HEK293 (cell line): Measurements from ENCODE around the gene TRAF7.
A peak's percentile ranks its signal among the peaks of the same experiment; 100 is the strongest.

ENCODE experiments used
- GFI1B ChIP-seq: fragments of 450-650 bp; formaldehyde crosslinking; IDR thresholded peaks from 2 replicates; pipeline ENCODE4 v1.5.1; 2016; ENCODE audit warnings: missing biosample characterization, missing genetic modification characterization
- ZNF112 ChIP-seq: fragments of 450-650 bp; formaldehyde crosslinking; IDR thresholded peaks from 2 replicates; pipeline ENCODE4 v1.5.0; 2017; ENCODE audit warnings: missing biosample characterization, missing genetic modification characterization
- ZNF157 ChIP-seq: fragments of 450-650 bp; formaldehyde crosslinking; IDR thresholded peaks from 2 replicates; pipeline ENCODE4 v1.5.1; 2016; ENCODE audit warnings: missing biosample characterization, missing genetic modification characterization
- ZNF169 ChIP-seq: fragments of 450-650 bp; formaldehyde crosslinking; IDR thresholded peaks from 2 replicates; pipeline ENCODE4 v1.5.1; 2016; ENCODE audit warnings: missing biosample characterization, missing genetic modification characterization
- ZNF19 ChIP-seq: fragments of 450-650 bp; formaldehyde crosslinking; IDR thresholded peaks from 2 replicates; pipeline ENCODE4; 2016; ENCODE audit warnings: missing biosample characterization, missing genetic modification characterization, low read depth
- ZNF202 ChIP-seq: fragments of 450-650 bp; formaldehyde crosslinking; IDR thresholded peaks from 2 replicates; pipeline ENCODE4 v1.5.1; 2016; ENCODE audit warnings: missing biosample characterization, missing genetic modification characterization, borderline replicate concordance
- ZNF223 ChIP-seq: fragments of 450-650 bp; formaldehyde crosslinking; IDR thresholded peaks from 2 replicates; pipeline ENCODE4 v1.5.1; 2016; ENCODE audit warnings: missing biosample characterization, missing genetic modification characterization
- ZNF324 ChIP-seq: fragments of 450-650 bp; formaldehyde crosslinking; IDR thresholded peaks from 2 replicates; pipeline ENCODE4 v1.5.1; 2016; ENCODE audit warnings: missing biosample characterization, missing genetic modification characterization
- ZNF350 ChIP-seq: fragments of 450-650 bp; formaldehyde crosslinking; IDR thresholded peaks from 2 replicates; pipeline ENCODE4 v1.5.0; 2017; ENCODE audit warnings: missing biosample characterization, mild to moderate bottlenecking, missing genetic modification characterization
- ZNF391 ChIP-seq: fragments of 450-650 bp; formaldehyde crosslinking; IDR thresholded peaks from 2 replicates; pipeline ENCODE4 v1.5.1; 2016; ENCODE audit warnings: low read depth, missing biosample characterization, missing genetic modification characterization, borderline replicate concordance
- ZNF404 ChIP-seq: fragments of 450-650 bp; formaldehyde crosslinking; IDR thresholded peaks from 2 replicates; pipeline ENCODE4 v1.5.1; 2017; ENCODE audit warnings: missing biosample characterization, missing genetic modification characterization
- ZNF501 ChIP-seq: fragments of 450-650 bp; formaldehyde crosslinking; IDR thresholded peaks from 2 replicates; pipeline ENCODE4 v1.5.1; 2016; ENCODE audit warnings: missing biosample characterization, missing genetic modification characterization
- ZNF544 ChIP-seq: fragments of 450-650 bp; formaldehyde crosslinking; IDR thresholded peaks from 2 replicates; pipeline ENCODE4 v1.5.0; 2017; ENCODE audit warnings: missing biosample characterization, missing genetic modification characterization
- ZNF549 ChIP-seq: fragments of 450-650 bp; IDR thresholded peaks from 2 replicates; pipeline ENCODE4 v1.5.1; 2018; ENCODE audit warnings: missing biosample characterization, missing genetic modification characterization, mild to moderate bottlenecking, inconsistent platforms, moderate library complexity
- ZNF600 ChIP-seq: fragments of 450-650 bp; formaldehyde crosslinking; IDR thresholded peaks from 2 replicates; pipeline ENCODE4 v1.5.1; 2016; ENCODE audit warnings: missing biosample characterization, missing genetic modification characterization
- ZNF629 ChIP-seq: fragments of 450-650 bp; formaldehyde crosslinking; IDR thresholded peaks from 2 replicates; pipeline ENCODE4 v1.5.1; 2017; ENCODE audit warnings: missing biosample characterization, missing genetic modification characterization
- ZNF677 ChIP-seq: fragments of 450-650 bp; IDR thresholded peaks from 2 replicates; pipeline ENCODE4 v1.5.0; 2018; ENCODE audit warnings: missing biosample characterization, mild to moderate bottlenecking, missing genetic modification characterization, moderate library complexity
- ZNF768 ChIP-seq: fragments of 450-650 bp; formaldehyde crosslinking; IDR thresholded peaks from 2 replicates; pipeline ENCODE4 v1.5.1; 2018; ENCODE audit warnings: missing biosample characterization, mild to moderate bottlenecking, missing genetic modification characterization
- ZNF776 ChIP-seq: fragments of 450-650 bp; formaldehyde crosslinking; IDR thresholded peaks from 2 replicates; pipeline ENCODE4 v1.5.0; 2017; ENCODE audit warnings: missing biosample characterization, missing genetic modification characterization, borderline replicate concordance
- ZNF792 ChIP-seq: fragments of 450-650 bp; formaldehyde crosslinking; IDR thresholded peaks from 2 replicates; pipeline ENCODE4 v1.5.1; 2016; ENCODE audit warnings: missing biosample characterization, missing genetic modification characterization
- ZNF837 ChIP-seq: fragments of 450-650 bp; formaldehyde crosslinking; IDR thresholded peaks from 2 replicates; pipeline ENCODE4 v1.5.1; 2016; ENCODE audit warnings: missing biosample characterization, missing genetic modification characterization
- ZSCAN23 ChIP-seq: fragments of 450-650 bp; formaldehyde crosslinking; IDR thresholded peaks from 2 replicates; pipeline ENCODE4 v1.5.1; 2016; ENCODE audit warnings: missing biosample characterization, missing genetic modification characterization
- TF ChIP-seq, protein P1 (sequence below): sonication (generic); formaldehyde crosslinking; IDR thresholded peaks from 2 replicates; pipeline ENCODE4 v1.8.1; 2022; ENCODE audit warnings: mild to moderate bottlenecking, moderate library complexity, missing genetic modification reagents
- TF ChIP-seq, protein P2 (sequence below): fragments of 450-650 bp; formaldehyde crosslinking; IDR thresholded peaks from 2 replicates; pipeline ENCODE4 v1.5.1; 2017; ENCODE audit warnings: missing biosample characterization, missing genetic modification characterization
- TF ChIP-seq, protein P3 (sequence below): IDR thresholded peaks from 2 replicates; pipeline ENCODE4 v1.6.1; 2011; ENCODE audit warnings: mild to moderate bottlenecking, low read depth, low read length, borderline replicate concordance
- TF ChIP-seq, protein P4 (sequence below): fragments of 450-650 bp; formaldehyde crosslinking; conservative IDR thresholded peaks from 2 replicates; pipeline ENCODE4 v1.5.1; 2016; ENCODE audit warnings: low read depth, missing biosample characterization, missing genetic modification characterization
- TF ChIP-seq, protein P5 (sequence below): fragments of 450-650 bp; formaldehyde crosslinking; IDR thresholded peaks from 2 replicates; pipeline ENCODE4 v1.5.1; 2017; ENCODE audit warnings: missing biosample characterization, missing genetic modification characterization
- TF ChIP-seq, protein P6 (sequence below): fragments of 450-650 bp; formaldehyde crosslinking; IDR thresholded peaks from 2 replicates; pipeline ENCODE4 v1.5.1; 2016; ENCODE audit warnings: missing biosample characterization, missing genetic modification characterization

TRAF7 gene

DNA sequence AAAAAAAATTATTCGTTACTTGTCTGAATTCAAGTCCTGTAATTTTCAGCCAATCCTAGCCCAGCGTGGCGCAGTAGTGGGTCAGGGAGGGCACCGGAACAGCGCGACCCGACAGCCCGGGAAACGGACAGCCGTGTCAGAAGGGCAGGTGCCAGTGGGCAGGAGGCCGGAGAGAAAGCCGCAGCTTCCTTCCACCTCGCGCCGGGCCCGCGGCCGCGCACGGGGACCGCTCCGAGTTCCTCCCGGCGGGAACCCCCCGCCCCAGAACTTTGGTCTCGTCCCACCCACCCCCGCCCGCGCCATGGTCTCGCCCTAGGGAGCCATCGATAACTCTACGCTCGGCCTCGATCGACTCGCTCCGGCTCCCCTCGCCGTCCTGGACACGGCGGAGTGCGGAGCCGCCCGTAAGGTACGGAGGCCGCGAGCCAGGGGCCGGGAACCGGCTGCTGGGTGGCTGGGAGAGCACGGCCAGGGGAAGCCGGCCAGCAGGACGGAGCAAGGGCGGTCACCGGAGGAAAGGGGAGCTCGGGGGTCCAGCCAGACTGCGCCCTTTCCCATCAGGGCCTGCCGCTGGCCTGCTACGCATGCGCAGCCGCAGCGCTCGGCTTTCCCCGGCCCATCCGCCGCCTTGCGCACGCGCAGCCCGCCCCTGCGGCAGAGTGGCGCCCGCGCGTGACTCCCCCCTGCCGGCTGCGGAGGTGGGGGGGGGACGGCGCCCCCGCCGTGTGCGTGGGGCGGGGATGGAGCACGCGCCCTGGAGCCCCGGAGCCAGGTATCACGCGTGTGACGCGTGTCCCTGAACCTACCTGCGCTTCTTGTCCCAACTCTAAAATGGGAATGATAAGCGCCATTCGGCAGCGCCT is 49.8 kb downstream of the TRAF7 start, which contains the start of gene MLST8 (continued):
- TF ChIP-seq, protein P1, sequence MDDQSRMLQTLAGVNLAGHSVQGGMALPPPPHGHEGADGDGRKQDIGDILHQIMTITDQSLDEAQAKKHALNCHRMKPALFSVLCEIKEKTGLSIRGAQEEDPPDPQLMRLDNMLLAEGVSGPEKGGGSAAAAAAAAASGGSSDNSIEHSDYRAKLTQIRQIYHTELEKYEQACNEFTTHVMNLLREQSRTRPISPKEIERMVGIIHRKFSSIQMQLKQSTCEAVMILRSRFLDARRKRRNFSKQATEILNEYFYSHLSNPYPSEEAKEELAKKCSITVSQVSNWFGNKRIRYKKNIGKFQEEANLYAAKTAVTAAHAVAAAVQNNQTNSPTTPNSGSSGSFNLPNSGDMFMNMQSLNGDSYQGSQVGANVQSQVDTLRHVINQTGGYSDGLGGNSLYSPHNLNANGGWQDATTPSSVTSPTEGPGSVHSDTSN (CRISPR knock-in tag): peak; percentile 41; the same call in 1 of the 2 replicates
- TF ChIP-seq ZNF223 (tag by site-specific recombination) (no peak), ZNF391 (tag by site-specific recombination) (peak; percentile 27; the same call in 1 of the 2 replicates), ZNF549 (tag by site-specific recombination) (no peak), ZNF169 (tag by site-specific recombination) (no peak), ZSCAN23 (tag by site-specific recombination) (0 out of 2 replicates have a peak, but pooled peaks have one; percentile 50), ZNF792 (tag by site-specific recombination) (no peak), ZNF837 (tag by site-specific recombination) (no peak), ZNF157 (tag by site-specific recombination) (no peak), ZNF112 (tag by site-specific recombination) (no peak), ZNF544 (tag by site-specific recombination) (no peak), ZNF404 (tag by site-specific recombination) (no peak), GFI1B (tag by site-specific recombination) (no peak), ZNF350 (tag by site-specific recombination) (no peak), ZNF19 (tag by site-specific recombination) (no peak), ZNF202 (tag by site-specific recombination) (no peak), ZNF677 (tag by site-specific recombination) (no peak), ZNF324 (peak; percentile 86; the same call in 1 of the 2 replicates), ZNF768 (tag by site-specific recombination) (no peak), ZNF629 (tag by site-specific recombination) (peak; percentile 66), ZNF600 (tag by site-specific recombination) (peak; percentile 93), ZNF776 (no peak), ZNF501 (peak; percentile 34; the same call in 1 of the 2 replicates)
- TF ChIP-seq, protein P2, sequence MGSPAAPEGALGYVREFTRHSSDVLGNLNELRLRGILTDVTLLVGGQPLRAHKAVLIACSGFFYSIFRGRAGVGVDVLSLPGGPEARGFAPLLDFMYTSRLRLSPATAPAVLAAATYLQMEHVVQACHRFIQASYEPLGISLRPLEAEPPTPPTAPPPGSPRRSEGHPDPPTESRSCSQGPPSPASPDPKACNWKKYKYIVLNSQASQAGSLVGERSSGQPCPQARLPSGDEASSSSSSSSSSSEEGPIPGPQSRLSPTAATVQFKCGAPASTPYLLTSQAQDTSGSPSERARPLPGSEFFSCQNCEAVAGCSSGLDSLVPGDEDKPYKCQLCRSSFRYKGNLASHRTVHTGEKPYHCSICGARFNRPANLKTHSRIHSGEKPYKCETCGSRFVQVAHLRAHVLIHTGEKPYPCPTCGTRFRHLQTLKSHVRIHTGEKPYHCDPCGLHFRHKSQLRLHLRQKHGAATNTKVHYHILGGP (tag by site-specific recombination): no peak
- TF ChIP-seq, protein P3, sequence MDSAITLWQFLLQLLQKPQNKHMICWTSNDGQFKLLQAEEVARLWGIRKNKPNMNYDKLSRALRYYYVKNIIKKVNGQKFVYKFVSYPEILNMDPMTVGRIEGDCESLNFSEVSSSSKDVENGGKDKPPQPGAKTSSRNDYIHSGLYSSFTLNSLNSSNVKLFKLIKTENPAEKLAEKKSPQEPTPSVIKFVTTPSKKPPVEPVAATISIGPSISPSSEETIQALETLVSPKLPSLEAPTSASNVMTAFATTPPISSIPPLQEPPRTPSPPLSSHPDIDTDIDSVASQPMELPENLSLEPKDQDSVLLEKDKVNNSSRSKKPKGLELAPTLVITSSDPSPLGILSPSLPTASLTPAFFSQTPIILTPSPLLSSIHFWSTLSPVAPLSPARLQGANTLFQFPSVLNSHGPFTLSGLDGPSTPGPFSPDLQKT: no peak
- TF ChIP-seq, protein P4, sequence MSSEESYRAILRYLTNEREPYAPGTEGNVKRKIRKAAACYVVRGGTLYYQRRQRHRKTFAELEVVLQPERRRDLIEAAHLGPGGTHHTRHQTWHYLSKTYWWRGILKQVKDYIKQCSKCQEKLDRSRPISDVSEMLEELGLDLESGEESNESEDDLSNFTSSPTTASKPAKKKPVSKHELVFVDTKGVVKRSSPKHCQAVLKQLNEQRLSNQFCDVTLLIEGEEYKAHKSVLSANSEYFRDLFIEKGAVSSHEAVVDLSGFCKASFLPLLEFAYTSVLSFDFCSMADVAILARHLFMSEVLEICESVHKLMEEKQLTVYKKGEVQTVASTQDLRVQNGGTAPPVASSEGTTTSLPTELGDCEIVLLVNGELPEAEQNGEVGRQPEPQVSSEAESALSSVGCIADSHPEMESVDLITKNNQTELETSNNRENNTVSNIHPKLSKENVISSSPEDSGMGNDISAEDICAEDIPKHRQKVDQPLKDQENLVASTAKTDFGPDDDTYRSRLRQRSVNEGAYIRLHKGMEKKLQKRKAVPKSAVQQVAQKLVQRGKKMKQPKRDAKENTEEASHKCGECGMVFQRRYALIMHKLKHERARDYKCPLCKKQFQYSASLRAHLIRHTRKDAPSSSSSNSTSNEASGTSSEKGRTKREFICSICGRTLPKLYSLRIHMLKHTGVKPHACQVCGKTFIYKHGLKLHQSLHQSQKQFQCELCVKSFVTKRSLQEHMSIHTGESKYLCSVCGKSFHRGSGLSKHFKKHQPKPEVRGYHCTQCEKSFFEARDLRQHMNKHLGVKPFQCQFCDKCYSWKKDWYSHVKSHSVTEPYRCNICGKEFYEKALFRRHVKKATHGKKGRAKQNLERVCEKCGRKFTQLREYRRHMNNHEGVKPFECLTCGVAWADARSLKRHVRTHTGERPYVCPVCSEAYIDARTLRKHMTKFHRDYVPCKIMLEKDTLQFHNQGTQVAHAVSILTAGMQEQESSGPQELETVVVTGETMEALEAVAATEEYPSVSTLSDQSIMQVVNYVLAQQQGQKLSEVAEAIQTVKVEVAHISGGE (tag by site-specific recombination): peak; percentile 34; the same call in 1 of the 2 replicates
- TF ChIP-seq, protein P5, sequence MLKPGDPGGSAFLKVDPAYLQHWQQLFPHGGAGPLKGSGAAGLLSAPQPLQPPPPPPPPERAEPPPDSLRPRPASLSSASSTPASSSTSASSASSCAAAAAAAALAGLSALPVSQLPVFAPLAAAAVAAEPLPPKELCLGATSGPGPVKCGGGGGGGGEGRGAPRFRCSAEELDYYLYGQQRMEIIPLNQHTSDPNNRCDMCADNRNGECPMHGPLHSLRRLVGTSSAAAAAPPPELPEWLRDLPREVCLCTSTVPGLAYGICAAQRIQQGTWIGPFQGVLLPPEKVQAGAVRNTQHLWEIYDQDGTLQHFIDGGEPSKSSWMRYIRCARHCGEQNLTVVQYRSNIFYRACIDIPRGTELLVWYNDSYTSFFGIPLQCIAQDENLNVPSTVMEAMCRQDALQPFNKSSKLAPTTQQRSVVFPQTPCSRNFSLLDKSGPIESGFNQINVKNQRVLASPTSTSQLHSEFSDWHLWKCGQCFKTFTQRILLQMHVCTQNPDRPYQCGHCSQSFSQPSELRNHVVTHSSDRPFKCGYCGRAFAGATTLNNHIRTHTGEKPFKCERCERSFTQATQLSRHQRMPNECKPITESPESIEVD (tag by site-specific recombination): no peak
- TF ChIP-seq, protein P6, sequence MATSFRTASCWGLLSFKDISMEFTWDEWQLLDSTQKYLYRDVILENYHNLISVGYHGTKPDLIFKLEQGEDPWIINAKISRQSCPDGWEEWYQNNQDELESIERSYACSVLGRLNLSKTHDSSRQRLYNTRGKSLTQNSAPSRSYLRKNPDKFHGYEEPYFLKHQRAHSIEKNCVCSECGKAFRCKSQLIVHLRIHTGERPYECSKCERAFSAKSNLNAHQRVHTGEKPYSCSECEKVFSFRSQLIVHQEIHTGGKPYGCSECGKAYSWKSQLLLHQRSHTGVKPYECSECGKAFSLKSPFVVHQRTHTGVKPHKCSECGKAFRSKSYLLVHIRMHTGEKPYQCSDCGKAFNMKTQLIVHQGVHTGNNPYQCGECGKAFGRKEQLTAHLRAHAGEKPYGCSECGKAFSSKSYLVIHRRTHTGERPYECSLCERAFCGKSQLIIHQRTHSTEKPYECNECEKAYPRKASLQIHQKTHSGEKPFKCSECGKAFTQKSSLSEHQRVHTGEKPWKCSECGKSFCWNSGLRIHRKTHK (tag by site-specific recombination): no peak
